Mucosa of descending colon (tissue), 3 donors: ENCODE results near the gene SYCP2. TPM values are rescaled to one million over a fixed set of nuclear protein-coding genes. Genes with fewer than 3 reads are reported as not detected.

ENCODE experiments used
- ATAC-seq: fragments of 200-7000 bp; cut with Tn5 transposase; one replicate; pipeline ENCODE4 v1.9.1; 2020; ENCODE audit warnings: mild to moderate bottlenecking, moderate library complexity
- DNase-seq, 3 donors: peaks; one replicate each; pipeline ENCODE4 v3.0.0-alpha.2; 2020
- H3K36me3 ChIP-seq: fragments of 200-600 bp; one replicate; pipeline ENCODE4 v1.8.0; 2021; ENCODE audit warnings: low read depth, mild to moderate bottlenecking
- H3K4me1 ChIP-seq: fragments of 200-600 bp; one replicate; pipeline ENCODE4 v1.8.0; 2021; ENCODE audit warnings: low read depth, mild to moderate bottlenecking
- H3K4me3 ChIP-seq: fragments of 200-600 bp; one replicate; pipeline ENCODE4 v1.8.0; 2021; ENCODE audit warnings: mild to moderate bottlenecking
- H3K9me3 ChIP-seq: fragments of 200-600 bp; one replicate; pipeline ENCODE4 v1.8.0; 2021; ENCODE audit warnings: mild to moderate bottlenecking
- intact Hi-C, 2 donors: fragments of 100-400 bp; cut with DNase I in 1 of 2; cut with micrococcal nuclease in 1 of 2; formaldehyde crosslinking; loops; one replicate each; pipeline versions ENCODE4 v1.11.0 to v1.11.1; 2022; cut with DNase I, micrococcal nuclease
- total RNA-seq, 3 donors: library from RNA; stranded (reverse); fragmentation: NEBNext Ultra II Directional in 2 of 3; extraction: Animal tissue kit (Norgen Biotek cat#: 25700) in 2 of 3; gene quantifications; one replicate each; pipeline versions ENCODE4 v1.2.1 to v1.2.4, GENCODE V29; 2021 to 2023
- TF ChIP-seq, protein P1 (sequence below): fragments of 200-600 bp; IDR thresholded peaks from one replicate; pipeline ENCODE4 v1.8.0; 2022; ENCODE audit warnings: antibody characterized with exemption, mild to moderate bottlenecking
- donor health status: DM: no; HTN: no; CAD: no; lungs with moderate emphysema.
- donor health status: DM: no; HTN: no; CAD: no.
- donor health status: DM: no; HTN: yes; CAD: no.

The SYCP2 gene
- total RNA-seq, 3 donors from 2014 or later = 0.78 to 1.6 (median 1.3) TPM

DNA sequence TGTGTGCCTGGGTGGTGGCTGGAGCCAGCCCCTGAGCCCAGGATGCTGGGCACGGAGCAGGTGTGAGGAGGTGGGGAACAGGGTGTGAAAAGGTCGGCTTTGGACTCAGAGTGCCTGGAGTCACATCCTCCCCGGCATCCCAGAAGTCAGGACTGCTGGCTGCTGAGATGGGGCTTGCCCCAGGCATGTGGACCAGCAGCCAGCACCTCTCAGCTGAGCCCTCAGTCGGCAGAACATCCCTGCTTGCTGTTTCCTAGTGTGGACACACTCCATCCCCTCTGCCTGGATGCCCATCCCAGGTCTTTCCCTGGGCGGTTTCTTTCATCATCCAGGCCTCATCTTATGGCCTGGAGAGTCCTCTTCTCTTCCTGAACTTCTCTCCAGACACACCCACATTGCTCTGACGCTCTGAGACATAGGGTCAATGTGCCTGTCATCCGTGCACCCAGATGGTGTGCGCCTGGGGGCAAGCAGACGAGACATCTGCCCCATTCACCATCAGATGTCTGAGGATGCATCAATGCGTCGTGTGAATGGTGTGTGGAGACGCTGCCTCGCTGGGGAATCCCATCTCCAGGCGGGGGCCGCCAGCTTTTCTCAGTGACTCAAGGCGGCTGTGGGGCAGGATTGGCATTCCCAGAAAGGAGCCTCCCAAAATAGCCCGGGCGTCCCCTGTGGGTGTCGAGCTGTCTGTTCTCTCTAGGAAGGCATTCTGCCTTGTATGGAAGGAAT, 104.2 kb downstream of the SYCP2 start:
- no peaks in the 10 kb centered on the region for H3K9me3 ChIP-seq
- no peak overlapping the region for H3K4me3 ChIP-seq
- TF ChIP-seq, protein P1, sequence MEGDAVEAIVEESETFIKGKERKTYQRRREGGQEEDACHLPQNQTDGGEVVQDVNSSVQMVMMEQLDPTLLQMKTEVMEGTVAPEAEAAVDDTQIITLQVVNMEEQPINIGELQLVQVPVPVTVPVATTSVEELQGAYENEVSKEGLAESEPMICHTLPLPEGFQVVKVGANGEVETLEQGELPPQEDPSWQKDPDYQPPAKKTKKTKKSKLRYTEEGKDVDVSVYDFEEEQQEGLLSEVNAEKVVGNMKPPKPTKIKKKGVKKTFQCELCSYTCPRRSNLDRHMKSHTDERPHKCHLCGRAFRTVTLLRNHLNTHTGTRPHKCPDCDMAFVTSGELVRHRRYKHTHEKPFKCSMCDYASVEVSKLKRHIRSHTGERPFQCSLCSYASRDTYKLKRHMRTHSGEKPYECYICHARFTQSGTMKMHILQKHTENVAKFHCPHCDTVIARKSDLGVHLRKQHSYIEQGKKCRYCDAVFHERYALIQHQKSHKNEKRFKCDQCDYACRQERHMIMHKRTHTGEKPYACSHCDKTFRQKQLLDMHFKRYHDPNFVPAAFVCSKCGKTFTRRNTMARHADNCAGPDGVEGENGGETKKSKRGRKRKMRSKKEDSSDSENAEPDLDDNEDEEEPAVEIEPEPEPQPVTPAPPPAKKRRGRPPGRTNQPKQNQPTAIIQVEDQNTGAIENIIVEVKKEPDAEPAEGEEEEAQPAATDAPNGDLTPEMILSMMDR = no peak
- H3K4me1 ChIP-seq = no peaks in the 10 kb centered on the region
- DNase-seq (no peak), ATAC-seq (no peak)
- H3K36me3 ChIP-seq = no peaks in the 10 kb centered on the region
- intact Hi-C loops = no loop called here

DNA sequence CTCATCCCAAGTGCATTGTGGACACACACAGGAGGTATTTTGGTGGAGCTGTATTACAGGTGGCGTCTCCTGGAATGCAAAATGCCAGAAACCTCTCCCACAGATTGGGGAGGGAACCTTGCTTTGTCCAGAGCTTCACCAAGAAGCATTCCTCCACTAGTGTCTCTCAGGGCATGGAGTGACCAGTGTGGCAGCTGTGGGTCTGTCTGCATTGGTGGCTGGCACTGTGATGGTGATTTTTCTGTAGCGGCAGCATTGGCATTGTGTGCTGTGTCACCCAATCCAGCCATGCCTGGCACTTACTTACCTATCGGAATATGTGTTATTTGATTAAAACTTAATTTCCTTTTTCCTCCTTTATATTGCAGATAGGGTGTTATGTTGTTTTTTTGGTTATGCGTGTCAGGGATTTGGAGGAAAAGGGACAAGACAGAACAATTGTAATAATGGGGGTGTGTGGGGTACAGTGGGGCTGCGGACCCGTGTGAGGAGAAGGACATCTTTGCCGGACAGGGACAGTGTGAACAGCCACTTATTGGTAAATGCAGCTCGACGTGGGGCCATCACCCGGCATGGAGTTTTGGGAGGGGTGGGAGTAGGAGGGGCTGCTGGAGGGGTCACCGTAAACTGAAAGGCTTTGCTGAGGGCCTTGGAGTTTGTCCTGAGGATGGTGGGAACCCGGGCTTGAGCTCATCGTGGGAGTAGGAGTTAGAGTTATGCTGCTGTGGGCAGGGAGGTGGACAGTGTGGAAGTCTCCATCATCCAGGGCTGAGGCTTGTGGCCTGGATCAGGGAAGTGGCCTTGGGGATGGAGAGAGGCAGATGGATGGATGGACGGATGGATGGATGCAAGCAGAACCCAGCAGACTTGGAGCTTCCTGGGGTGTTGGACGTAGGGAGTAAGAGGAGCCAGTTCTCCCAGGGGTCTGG, 105.0 kb downstream of the SYCP2 start:
- DNase-seq (no peak), ATAC-seq (no peak)
- intact Hi-C loops = no loop called here
- H3K36me3 ChIP-seq = no peaks in the 10 kb centered on the region
- H3K9me3 ChIP-seq = no peaks in the 10 kb centered on the region
- H3K4me3 ChIP-seq = no peak overlapping the region
- H3K4me1 ChIP-seq = no peaks in the 10 kb centered on the region
- TF ChIP-seq, protein P1 = no peak

DNA sequence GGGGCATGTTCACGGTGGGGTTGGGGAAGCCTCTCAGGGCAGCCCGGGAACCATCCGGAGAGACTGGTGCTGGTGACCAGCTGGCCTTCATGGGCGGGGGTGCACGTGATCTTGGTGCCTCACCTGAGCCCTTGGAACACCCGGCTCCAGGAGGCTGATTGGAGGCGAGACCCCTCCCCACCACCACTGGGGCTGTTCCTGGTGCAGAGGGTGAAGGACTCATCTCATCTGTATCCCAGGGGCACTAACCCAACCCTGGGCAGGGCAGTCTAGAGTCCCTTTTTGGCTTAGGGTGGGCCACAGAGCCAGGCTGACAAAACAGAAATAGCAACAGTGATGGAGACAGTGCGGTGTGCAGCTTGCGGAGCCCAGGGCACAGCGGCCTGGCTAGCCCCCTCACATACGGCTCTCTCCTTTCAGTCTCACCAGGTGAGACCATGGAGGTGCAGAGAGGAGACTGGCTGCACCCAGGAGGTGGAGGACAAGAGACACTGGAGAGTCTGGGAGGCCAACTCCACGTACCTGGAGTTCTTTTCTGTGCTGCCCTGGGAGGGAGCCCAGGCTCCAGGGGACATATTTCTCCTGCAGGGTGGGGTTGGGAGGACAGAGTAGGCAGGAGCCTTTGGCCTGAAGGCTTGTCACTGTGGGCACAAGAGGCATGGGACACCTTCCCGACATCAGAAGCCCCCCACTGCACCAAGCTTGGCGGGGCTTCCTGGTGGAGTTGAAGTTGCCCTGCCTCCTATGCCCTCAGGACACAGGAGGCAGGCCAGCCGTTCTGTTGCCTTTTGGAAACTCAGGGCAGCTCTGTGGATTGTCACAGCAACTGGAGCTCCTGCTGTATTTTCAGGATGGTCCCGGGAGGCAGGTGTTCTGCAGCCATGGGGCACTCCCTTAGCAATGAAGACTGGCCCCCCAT, 106.0 kb downstream of the SYCP2 start:
- DNase-seq = peak in 1 of 3 donors; percentile 46
- ATAC-seq = peak; percentile 2
- H3K4me1 ChIP-seq = no peaks in the 10 kb centered on the region

DNA sequence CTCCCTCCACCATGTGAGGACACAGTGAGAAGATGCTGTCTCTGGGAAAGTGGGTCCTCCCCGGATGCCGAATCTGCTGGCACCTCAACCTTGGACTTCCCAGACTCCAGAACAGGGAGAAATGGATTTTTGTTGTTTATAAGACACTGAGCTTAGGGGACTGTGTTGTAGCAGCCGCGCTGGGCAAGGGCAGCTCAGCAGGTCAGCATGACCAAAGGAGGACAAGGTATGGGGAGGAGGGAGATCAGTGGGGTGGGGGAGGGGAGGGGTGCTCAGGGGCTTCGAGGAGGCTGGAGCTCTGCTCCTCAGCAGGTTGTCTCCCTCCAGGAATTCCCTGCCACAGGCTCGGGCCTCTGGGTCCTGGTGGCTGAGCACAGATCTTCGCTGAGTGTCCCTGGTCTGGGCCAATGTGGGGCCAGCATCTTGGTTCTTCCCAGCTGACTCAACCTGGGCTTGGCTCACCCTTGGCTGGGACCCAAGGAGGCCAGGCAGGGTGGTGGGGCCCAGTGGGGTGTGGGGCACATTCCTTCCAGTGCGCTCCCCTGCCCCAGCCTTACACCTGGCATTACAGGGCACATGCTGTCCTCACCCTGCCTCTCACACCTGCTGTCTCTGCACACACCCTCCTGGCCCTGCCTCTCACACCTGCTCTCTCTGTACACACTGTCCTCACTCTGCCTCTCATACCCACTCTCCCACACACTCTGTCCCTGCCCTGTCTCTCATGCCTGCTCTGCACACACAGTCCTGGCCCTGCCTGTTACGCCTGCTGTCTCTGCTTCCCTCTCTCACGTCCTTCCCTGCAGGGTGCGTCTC, 107.3 kb downstream of the SYCP2 start:
- no peak overlapping the region for H3K4me3 ChIP-seq
- TF ChIP-seq, protein P1 = no peak
- H3K4me1 ChIP-seq = no peaks in the 10 kb centered on the region
- intact Hi-C loops = no loop called here
- H3K9me3 ChIP-seq = no peaks in the 10 kb centered on the region
- peak; percentile 91 for ATAC-seq
- peak; percentile 77 to 91 (median 84) for DNase-seq
- no peaks in the 10 kb centered on the region for H3K36me3 ChIP-seq

More for the DNA sequence above, 106.0 kb downstream of the SYCP2 start:
- Histone ChIP-seq H3K9me3 (no peaks in the 10 kb centered on the region), H3K36me3 (no peaks in the 10 kb centered on the region), H3K4me3 (no peak overlapping the region)
- intact Hi-C loops = no loop called here
- TF ChIP-seq, protein P1 = no peak

DNA sequence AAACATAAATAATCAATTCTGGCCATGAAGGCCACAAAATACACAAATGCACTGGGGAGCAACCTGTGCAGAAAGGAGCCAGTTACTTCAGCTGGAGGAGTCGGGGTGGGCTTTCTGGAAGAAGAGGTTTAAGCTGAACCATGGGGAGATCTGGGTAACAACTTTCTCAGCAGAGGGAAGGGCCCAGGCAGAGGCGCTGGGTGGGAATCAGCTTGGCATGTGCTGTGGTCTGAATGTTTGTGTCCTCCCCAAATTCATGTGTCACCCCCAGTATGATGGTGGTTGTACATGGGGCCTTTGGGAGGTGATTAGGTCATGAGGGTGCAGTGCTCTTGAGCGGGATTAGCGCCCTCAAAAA, 107.9 kb downstream of the SYCP2 start:
- intact Hi-C loops = no loop called here
- Histone ChIP-seq H3K9me3 (no peaks in the 10 kb centered on the region), H3K4me3 (no peak overlapping the region), H3K36me3 (no peaks in the 10 kb centered on the region), H3K4me1 (no peaks in the 10 kb centered on the region)
- TF ChIP-seq, protein P1 = no peak
- DNase-seq (no peak), ATAC-seq (no peak)
